Suprapubic skin (tissue), 4 donors: ENCODE data around the gene SELENBP1. TPM values are rescaled to one million over a fixed set of nuclear protein-coding genes. Genes with fewer than 3 reads are reported as not detected.
A peak's percentile ranks its signal among the peaks of the same experiment; 100 is the strongest.

ENCODE experiments used
- DNase-seq, 2 donors: peaks; one replicate each; pipeline ENCODE4 v3.0.0-alpha.2; 2019; ENCODE audit warnings: low spot score in 2 of 2
- H3K27ac ChIP-seq: fragments of 200-600 bp; sonication (generic); one replicate; pipeline ENCODE4 v1.5.1; 2019
- H3K27me3 ChIP-seq: fragments of 200-600 bp; sonication (generic); one replicate; pipeline ENCODE4 v1.5.1; 2019
- H3K36me3 ChIP-seq: fragments of 200-600 bp; sonication (generic); one replicate; pipeline ENCODE4 v1.5.1; 2019
- H3K4me1 ChIP-seq: fragments of 200-600 bp; sonication (generic); one replicate; pipeline ENCODE4 v1.5.1; 2019
- H3K4me3 ChIP-seq: fragments of 200-600 bp; sonication (generic); one replicate; pipeline ENCODE4 v1.5.1; 2019; ENCODE audit warnings: mild to moderate bottlenecking
- H3K9me3 ChIP-seq: fragments of 200-600 bp; sonication (generic); one replicate; pipeline ENCODE4 v1.5.1; 2019
- CTCF ChIP-seq, 2 donors: fragments of 200-600 bp in 1 of 2; fragments of 450-650 bp in 1 of 2; sonication (generic) in 1 of 2; IDR thresholded peaks; one replicate each; pipeline ENCODE4 v1.5.1; 2016 to 2019; ENCODE audit warnings: antibody characterized with exemption in 2 of 2, mild to moderate bottlenecking in 1 of 2, moderate library complexity in 1 of 2
- EP300 ChIP-seq: sonication (generic); formaldehyde crosslinking; IDR thresholded peaks from one replicate; pipeline ENCODE4 v1.6.1; 2017; ENCODE audit warnings: antibody characterized with exemption
- POLR2A ChIP-seq, 2 donors: fragments of 450-650 bp; IDR thresholded peaks; one replicate each; pipeline ENCODE4 v1.6.1; 2017; ENCODE audit warnings: antibody characterized with exemption in 2 of 2, mild to moderate bottlenecking in 2 of 2, moderate library complexity in 2 of 2
- POLR2AphosphoS5 ChIP-seq, 3 donors: sonication (generic); formaldehyde crosslinking; IDR thresholded peaks; one replicate each; pipeline ENCODE4 v1.6.1; 2017; ENCODE audit warnings: antibody characterized with exemption in 3 of 3
- WGBS: methylation state at CpG from one replicate; pipeline ENCODE4 v1.1.5; 2018; 5-methylcytosine and 5-hydroxymethylcytosine counted together
- total RNA-seq, 4 donors: library from RNA; depleted of rRNA; stranded (reverse); fragments of >200 nt; gene quantifications; one replicate each; pipeline ENCODE4 v1.1.0, GENCODE V29; 2016

The SELENBP1 gene
- total RNA-seq, 4 donors from 2014 or later = 32.0 to 67.5 (median 48.7) TPM

GRCh38 chr1:151327223-151327902 is 45.1 kb downstream of the SELENBP1 start, which contains the start of gene PI4KB:
TSS of gene PI4KB (minus strand) at chr1:151327416. CDS start at chr1:151316481, 10,935 bp downstream.
- peak in 1 of 2 donors; percentile 27 for TF ChIP-seq POLR2A (IDR thresholded peaks at IDR 0.05)
- no peak for TF ChIP-seq EP300
- Histone ChIP-seq H3K27me3 (no peaks in the 10 kb centered on the region), H3K9me3 (no peaks in the 10 kb centered on the region), H3K27ac (peak within 1 kb of the TSS; percentile 97), H3K4me3 (peak within 1 kb of the TSS; percentile 86), H3K36me3 (peaks cover 13% of the 10 kb centered on the region), H3K4me1 (peaks cover 38% of the 10 kb centered on the region)
- WGBS = under 1% methylated on average over 33 of the region's 40 CpGs
- DNase-seq = peak; percentile 91 to 93

GRCh38 chr1:151326619-151327222 is 45.8 kb downstream of the SELENBP1 start:
- H3K9me3 ChIP-seq = no peaks in the 10 kb centered on the region
- peaks cover 42% of the 10 kb centered on the region for H3K4me1 ChIP-seq
- no peaks in the 10 kb centered on the region for H3K27me3 ChIP-seq
- peak in 1 of 2 donors; percentile 83 for DNase-seq
- TF ChIP-seq POLR2AphosphoS5 (IDR thresholded peaks at IDR 0.05) = no peak
- no peak for TF ChIP-seq CTCF (IDR thresholded peaks at IDR 0.05)
- no peak for TF ChIP-seq POLR2A (IDR thresholded peaks at IDR 0.05)
- no peak for TF ChIP-seq EP300
- under 1% methylated on average over 12 of the region's 12 CpGs for WGBS
- peak overlapping the region; percentile 97 for H3K27ac ChIP-seq
- peaks cover 16% of the 10 kb centered on the region for H3K36me3 ChIP-seq
- H3K4me3 ChIP-seq = peak overlapping the region; percentile 86

GRCh38 chr1:151325646-151326429 is 46.7 kb downstream of the SELENBP1 start:
- H3K4me3 ChIP-seq = peak overlapping the region; percentile 86
- H3K4me1 ChIP-seq = peaks cover 43% of the 10 kb centered on the region
- H3K36me3 ChIP-seq = peaks cover 22% of the 10 kb centered on the region
- no peak for DNase-seq
- TF ChIP-seq POLR2A (IDR thresholded peaks at IDR 0.05) = no peak
- peak overlapping the region; percentile 97 for H3K27ac ChIP-seq
- WGBS = 16% methylated on average over 5 of the region's 5 CpGs
- no peaks in the 10 kb centered on the region for H3K27me3 ChIP-seq
- H3K9me3 ChIP-seq = no peaks in the 10 kb centered on the region

- Histone ChIP-seq H3K4me3 (no peak overlapping the region), H3K27ac (no peak overlapping the region), H3K9me3 (no peaks in the 10 kb centered on the region), H3K36me3 (peaks cover 24% of the 10 kb centered on the region), H3K4me1 (peaks cover 49% of the 10 kb centered on the region), H3K27me3 (no peaks in the 10 kb centered on the region)
- 84% methylated on average over 7 of the region's 7 CpGs for WGBS
- no peak for TF ChIP-seq CTCF (IDR thresholded peaks at IDR 0.05)
- no peak for TF ChIP-seq POLR2A (IDR thresholded peaks at IDR 0.05)
- no peak for TF ChIP-seq POLR2AphosphoS5 (IDR thresholded peaks at IDR 0.05)
- TF ChIP-seq EP300 = no peak
- DNase-seq = no peak
Observed at GRCh38 chr1:151325231-151325630, 47.3 kb downstream of the SELENBP1 start.

GRCh38 chr1:151324390-151324930 is 48.0 kb downstream of the SELENBP1 start:
- 83% methylated on average over 4 of the region's 4 CpGs for WGBS
- H3K27me3 ChIP-seq = no peaks in the 10 kb centered on the region
- peaks cover 32% of the 10 kb centered on the region for H3K36me3 ChIP-seq
- TF ChIP-seq POLR2A (IDR thresholded peaks at IDR 0.05) (no peak), POLR2AphosphoS5 (IDR thresholded peaks at IDR 0.05) (no peak), CTCF (IDR thresholded peaks at IDR 0.05) (no peak), EP300 (no peak)
- peaks cover 57% of the 10 kb centered on the region for H3K4me1 ChIP-seq
- H3K9me3 ChIP-seq = no peaks in the 10 kb centered on the region
- H3K4me3 ChIP-seq = no peak overlapping the region
- no peak overlapping the region for H3K27ac ChIP-seq
- DNase-seq = no peak
